H9 (cell line): Measurements from ENCODE around the gene MFSD11. TPM values are rescaled to one million over a fixed set of nuclear protein-coding genes. Genes with fewer than 3 reads are reported as not detected.
A peak's percentile ranks its signal among the peaks of the same experiment; 100 is the strongest.

ENCODE experiments used
- DNase-seq: peaks from one replicate; pipeline ENCODE4 v3.0.0-alpha.2; 2017
- H2AFZ ChIP-seq: one replicate; pipeline ENCODE4 v1.6.1; 2013; ENCODE audit warnings: mild to moderate bottlenecking, low read length, control low read depth, moderate library complexity
- H2AK5ac ChIP-seq: 2 replicates; pipeline ENCODE4 v1.6.1; 2013; ENCODE audit warnings: low read length, control low read depth, mixed read lengths; ENCODE audit not compliant: insufficient read length
- H2BK120ac ChIP-seq: one replicate; pipeline ENCODE4 v1.6.1; 2013; ENCODE audit warnings: low read depth, mild to moderate bottlenecking, low read length, control low read depth, inconsistent platforms; ENCODE audit not compliant: poor library complexity, severe bottlenecking
- H2BK12ac ChIP-seq: 2 replicates; pipeline ENCODE4 v1.6.1; 2013; ENCODE audit warnings: low read length, control low read depth, mixed read lengths, low read depth; ENCODE audit not compliant: insufficient read length
- H2BK15ac ChIP-seq: 2 replicates; pipeline ENCODE4 v1.6.1; 2013; ENCODE audit warnings: low read depth, low read length, control low read depth
- H2BK20ac ChIP-seq: one replicate; pipeline ENCODE4 v1.6.1; 2013; ENCODE audit warnings: low read depth, mild to moderate bottlenecking, low read length, control low read depth, inconsistent platforms; ENCODE audit not compliant: poor library complexity, severe bottlenecking
- H2BK5ac ChIP-seq: 2 replicates; pipeline ENCODE4 v1.6.1; 2013; ENCODE audit warnings: low read length, control low read depth, mixed read lengths; ENCODE audit not compliant: insufficient read length
- H3K14ac ChIP-seq: 2 replicates; pipeline ENCODE4 v1.6.1; 2013; ENCODE audit warnings: low read length, control low read depth; ENCODE audit not compliant: insufficient read depth
- H3K18ac ChIP-seq: 2 replicates; pipeline ENCODE4 v1.6.1; 2013; ENCODE audit warnings: low read depth, mild to moderate bottlenecking, mixed read lengths, low read length, control low read depth; ENCODE audit not compliant: insufficient read length
- H3K23ac ChIP-seq: 2 replicates; pipeline ENCODE4 v1.6.1; 2013; ENCODE audit warnings: low read length, control low read depth, mixed read lengths, low read depth; ENCODE audit not compliant: insufficient read length
- H3K23me2 ChIP-seq: 2 replicates; pipeline ENCODE4 v1.6.1; 2013; ENCODE audit warnings: low read depth, mild to moderate bottlenecking, mixed read lengths, low read length, control low read depth; ENCODE audit not compliant: insufficient read length, poor library complexity, severe bottlenecking
- H3K27ac ChIP-seq: 2 replicates; pipeline ENCODE4 v1.5.1; 2013; ENCODE audit warnings: low read length, control low read depth, mixed read lengths, low read depth; ENCODE audit not compliant: insufficient read length
- H3K27me3 ChIP-seq: 2 replicates; pipeline ENCODE4 v1.6.1; 2013; ENCODE audit warnings: low read length, control low read depth, inconsistent platforms; ENCODE audit not compliant: insufficient read depth
- H3K4ac ChIP-seq: 2 replicates; pipeline ENCODE4 v1.6.1; 2013; ENCODE audit warnings: low read depth, mild to moderate bottlenecking, control low read depth, inconsistent platforms, low read length, moderate library complexity
- H3K4me1 ChIP-seq: 2 replicates; pipeline ENCODE4 v1.6.1; 2013; ENCODE audit warnings: low read length, control low read depth, inconsistent platforms; ENCODE audit not compliant: insufficient read depth
- H3K4me2 ChIP-seq: 2 replicates; pipeline ENCODE4 v1.6.1; 2013; ENCODE audit warnings: low read length, control low read depth, mixed read lengths; ENCODE audit not compliant: insufficient read length, insufficient read depth
- H3K56ac ChIP-seq: 2 replicates; pipeline ENCODE4 v1.6.1; 2013; ENCODE audit warnings: low read depth, mild to moderate bottlenecking, mixed read lengths, low read length, control low read depth; ENCODE audit not compliant: insufficient read length
- H3K79me1 ChIP-seq: 2 replicates; pipeline ENCODE4 v1.6.1; 2013; ENCODE audit warnings: low read depth, mild to moderate bottlenecking, moderate library complexity, low read length, control low read depth, inconsistent platforms; ENCODE audit not compliant: insufficient read depth, poor library complexity, severe bottlenecking
- H3K79me2 ChIP-seq: 2 replicates; pipeline ENCODE4 v1.6.1; 2013; ENCODE audit warnings: low read length, control low read depth, inconsistent platforms; ENCODE audit not compliant: insufficient read depth
- H3K9ac ChIP-seq: 2 replicates; pipeline ENCODE4 v1.6.1; 2013; ENCODE audit warnings: low read length, control low read depth, mixed read lengths; ENCODE audit not compliant: insufficient read length; ENCODE audit errors: extremely low read depth
- H3K9me3 ChIP-seq: one replicate; pipeline ENCODE4 v1.6.1; 2013; ENCODE audit warnings: low read depth, low read length, inconsistent platforms; ENCODE audit not compliant: control insufficient read depth
- H3T11ph ChIP-seq: one replicate; pipeline ENCODE4 v1.6.1; 2013; ENCODE audit warnings: mild to moderate bottlenecking, low read length, control low read depth, inconsistent platforms
- H4K20me1 ChIP-seq: one replicate; pipeline ENCODE4 v1.6.1; 2013; ENCODE audit not compliant: control insufficient read depth, insufficient read length, insufficient read depth
- H4K5ac ChIP-seq: 2 replicates; pipeline ENCODE4 v1.6.1; 2013; ENCODE audit warnings: low read depth, mild to moderate bottlenecking, mixed read lengths, low read length, control low read depth; ENCODE audit not compliant: insufficient read length
- H4K8ac ChIP-seq: replicated peaks from 2 replicates; pipeline ENCODE4 v1.6.1; 2013; ENCODE audit warnings: low read length, control low read depth, mixed read lengths, low read depth; ENCODE audit not compliant: insufficient read length
- H4K91ac ChIP-seq: 2 replicates; pipeline ENCODE4 v1.6.1; 2013; ENCODE audit warnings: low read depth, mild to moderate bottlenecking, moderate library complexity, mixed read lengths, low read length, control low read depth; ENCODE audit not compliant: insufficient read length
- H3K27ac Mint-ChIP-seq, 3 experiments: 2 replicates in 2 of 3; 3 replicates in 1 of 3; pipeline ENCODE4 v1.8.0; 2020 to 2021; ENCODE audit warnings: mixed read lengths in 3 of 3, mild to moderate bottlenecking in 1 of 3, moderate library complexity in 1 of 3
- H3K27me3 Mint-ChIP-seq: 2 replicates; pipeline ENCODE4 v1.8.0; 2021; ENCODE audit warnings: low read depth, mild to moderate bottlenecking, moderate library complexity, mixed read lengths
- H3K36me3 Mint-ChIP-seq, 3 experiments: 2 replicates in 2 of 3; 3 replicates in 1 of 3; pipeline ENCODE4 v1.8.0; 2020 to 2021; ENCODE audit warnings: low read depth in 3 of 3, mixed read lengths in 3 of 3; ENCODE audit not compliant: insufficient read depth in 1 of 3
- H3K4me1 Mint-ChIP-seq, 2 experiments: 2 replicates each; pipeline ENCODE4 v1.8.0; 2020; ENCODE audit warnings: mixed read lengths in 2 of 2
- H3K4me3 Mint-ChIP-seq, 2 experiments: 2 replicates in 1 of 2; 3 replicates in 1 of 2; pipeline ENCODE4 v1.8.0; 2020 to 2021; ENCODE audit warnings: mild to moderate bottlenecking in 2 of 2, mixed read lengths in 2 of 2, moderate library complexity in 1 of 2
- H3K9me3 Mint-ChIP-seq, 2 experiments: 2 replicates in 1 of 2; 3 replicates in 1 of 2; pipeline ENCODE4 v1.8.0; 2020; ENCODE audit warnings: mild to moderate bottlenecking in 2 of 2, mixed read lengths in 2 of 2, moderate library complexity in 1 of 2
- WGBS: extraction: QIAGEN DNeasy Blood & Tissue Kit; methylation state at CpG from one replicate; pipeline ENCODE4 v1.1.7; 2013; ENCODE audit warnings: missing lambda C conversion rate, low lambda C conversion rate, mixed read lengths; ENCODE audit not compliant: insufficient read length; ENCODE audit errors: extremely low coverage; 5-methylcytosine and 5-hydroxymethylcytosine counted together
- long read RNA-seq: library from polyadenylated mRNA; unstranded; transcript quantifications from one replicate; pipeline ENCODE4 v2.0.0, GENCODE V29; 2020
- total RNA-seq: library from RNA; stranded (reverse); gene quantifications from 2 replicates; pipeline ENCODE4 v1.2.1, GENCODE V29; 2021
- TF ChIP-seq, protein P1 (sequence below): fragments of 200-600 bp; sonication (generic); conservative IDR thresholded peaks from 3 replicates; pipeline ENCODE4 v1.8.0; 2021; ENCODE audit warnings: antibody characterized with exemption, mild to moderate bottlenecking

The MFSD11 gene
- 19.9 and 21.8 TPM in 2 replicates for total RNA-seq
- long read RNA-seq, transcript MFSD11-201 (14 exons, 2,538 nt) = minor isoform, 12 of 108 reads
- long read RNA-seq, transcript MFSD11-211 (13 exons, 3,612 nt) = minor isoform, 5 of 108 reads
- long read RNA-seq, transcript MFSD11-217 (14 exons, 1,891 nt) = major isoform, 36 of 108 reads
- long read RNA-seq, transcript MFSD11-220 (14 exons, 2,850 nt) = minor isoform, 5 of 108 reads
- long read RNA-seq, partial matches to known transcripts = 3 of 108 reads
- long read RNA-seq, other reads (novel, unspliced or antisense) = 45 of 108 reads

DNA sequence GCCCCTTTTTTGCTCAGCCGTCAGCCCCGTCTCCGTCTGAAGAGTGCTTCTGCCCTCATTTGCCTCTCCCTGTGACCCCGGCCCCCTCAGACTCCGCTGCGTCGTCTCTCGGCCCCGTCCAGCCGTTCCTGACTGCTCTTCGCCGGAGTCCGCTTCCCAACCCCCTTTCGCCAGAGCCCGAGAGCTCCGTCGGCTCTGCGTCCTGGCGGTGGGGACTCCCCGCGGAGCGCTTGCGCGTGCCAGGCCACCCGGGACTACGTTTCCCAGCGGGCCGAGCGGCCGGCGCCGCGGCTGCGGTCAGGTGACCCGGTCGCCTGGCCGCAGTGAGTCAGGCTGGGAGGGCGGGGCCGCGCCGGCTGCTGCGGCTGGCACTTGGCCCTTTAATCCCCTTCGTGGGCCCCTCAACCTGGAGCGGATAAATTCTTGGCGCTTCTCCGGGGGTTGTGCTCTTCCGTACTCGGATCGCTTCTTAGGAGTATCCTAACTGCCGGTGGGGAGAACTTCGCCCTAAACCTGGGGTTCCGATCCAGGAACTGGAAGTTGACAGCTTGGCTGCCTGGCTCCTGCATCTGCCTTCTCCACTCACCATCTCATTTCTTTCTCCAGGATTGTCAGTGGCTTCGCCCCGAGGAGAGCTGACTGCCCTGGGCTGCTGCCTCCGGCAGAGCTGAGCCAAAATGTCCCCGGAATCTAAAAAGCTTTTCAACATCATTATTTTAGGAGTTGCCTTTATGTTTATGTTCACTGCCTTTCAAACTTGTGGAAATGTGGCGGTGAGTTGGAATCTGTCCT, at the start of gene MFSD11:
Gene MFSD11, plus strand, starts transcription at position 444 of the 792 bp plus-strand sequence. Its CDS starts 234 bp downstream, at position 678.
- Histone ChIP-seq H4K20me1 (no peaks in the 10 kb centered on the region), H3K4ac (peak within 1 kb of the TSS; percentile 71), H2BK20ac (no peak within 1 kb of the TSS), H4K8ac (no peak within 1 kb of the TSS), H3K4me1 (no peaks in the 10 kb centered on the region), H3K18ac (peak within 1 kb of the TSS; percentile 99), H3K27me3 (no peaks in the 10 kb centered on the region), H2BK5ac (peak within 1 kb of the TSS; percentile 84), H3K27ac (peak within 1 kb of the TSS; percentile 78), H3K79me2 (peaks cover 17% of the 10 kb centered on the region; the same call in 1 of the 2 replicates), H3K23ac (no peak within 1 kb of the TSS), H4K5ac (peak within 1 kb of the TSS; percentile 73), H3T11ph (peak within 1 kb of the TSS; percentile 98), H3K79me1 (no peaks in the 10 kb centered on the region), H3K23me2 (no peaks in the 10 kb centered on the region), H2AFZ (no peak within 1 kb of the TSS), H3K14ac (peak within 1 kb of the TSS; percentile 99), H2BK12ac (peak within 1 kb of the TSS; percentile 97), H2BK15ac (no peak within 1 kb of the TSS), H2BK120ac (peak within 1 kb of the TSS; percentile 93), H3K56ac (peak within 1 kb of the TSS; percentile 93), H3K9ac (peak within 1 kb of the TSS; percentile 96), H3K4me2 (peak within 1 kb of the TSS; percentile 71), H4K91ac (peak within 1 kb of the TSS; percentile 79), H2AK5ac (no peak within 1 kb of the TSS), H3K9me3 (no peaks in the 10 kb centered on the region)
- H3K9me3 Mint-ChIP-seq = peaks cover 3 to 7% of the 10 kb centered on the region in 2 experiments; a peak in 2 of 5 replicates
- DNase-seq = peak; percentile 98
- peaks cover 29 to 34% of the 10 kb centered on the region in 2 experiments for H3K4me1 Mint-ChIP-seq
- peaks cover 40 to 57% (median 43%) of the 10 kb centered on the region in 3 experiments for H3K36me3 Mint-ChIP-seq
- H3K27ac Mint-ChIP-seq = peak within 1 kb of the TSS; percentile 100
- no CpG with 5 or more reads among the region's 57 CpGs for whole genome bisulfite sequencing
- TF ChIP-seq, protein P1, sequence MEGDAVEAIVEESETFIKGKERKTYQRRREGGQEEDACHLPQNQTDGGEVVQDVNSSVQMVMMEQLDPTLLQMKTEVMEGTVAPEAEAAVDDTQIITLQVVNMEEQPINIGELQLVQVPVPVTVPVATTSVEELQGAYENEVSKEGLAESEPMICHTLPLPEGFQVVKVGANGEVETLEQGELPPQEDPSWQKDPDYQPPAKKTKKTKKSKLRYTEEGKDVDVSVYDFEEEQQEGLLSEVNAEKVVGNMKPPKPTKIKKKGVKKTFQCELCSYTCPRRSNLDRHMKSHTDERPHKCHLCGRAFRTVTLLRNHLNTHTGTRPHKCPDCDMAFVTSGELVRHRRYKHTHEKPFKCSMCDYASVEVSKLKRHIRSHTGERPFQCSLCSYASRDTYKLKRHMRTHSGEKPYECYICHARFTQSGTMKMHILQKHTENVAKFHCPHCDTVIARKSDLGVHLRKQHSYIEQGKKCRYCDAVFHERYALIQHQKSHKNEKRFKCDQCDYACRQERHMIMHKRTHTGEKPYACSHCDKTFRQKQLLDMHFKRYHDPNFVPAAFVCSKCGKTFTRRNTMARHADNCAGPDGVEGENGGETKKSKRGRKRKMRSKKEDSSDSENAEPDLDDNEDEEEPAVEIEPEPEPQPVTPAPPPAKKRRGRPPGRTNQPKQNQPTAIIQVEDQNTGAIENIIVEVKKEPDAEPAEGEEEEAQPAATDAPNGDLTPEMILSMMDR = no peak
- peak within 1 kb of the TSS; percentile 95 to 99 for H3K4me3 Mint-ChIP-seq
- H3K27me3 Mint-ChIP-seq = peaks cover 2% of the 10 kb centered on the region
